Measurements from ENCODE around the gene ARRB1.

Gene ARRB1

GRCh38 chr11:75346296-75346695 lies 5.2 kb downstream of the ARRB1 start:
- no peaks in the 10 kb centered on the region for H3K27me3 ChIP-seq (ENCODE audit: insufficient read depth, low read depth, severe bottlenecking)
- H3K4me3 ChIP-seq (ENCODE audit: low read depth, low read length): no peak overlapping the region
- H3K9me3 ChIP-seq (ENCODE audit: severe bottlenecking): no peaks in the 10 kb centered on the region
- no peak for TF ChIP-seq CTCF (IDR thresholded peaks at IDR 0.05; ENCODE audit: low read depth, low read length)
- H3K36me3 ChIP-seq: peaks cover 3% of the 10 kb centered on the region; the same call in 1 of the 2 replicates
- H3K27ac ChIP-seq: no peak overlapping the region
- no peak for DNase-seq

- Histone ChIP-seq H3K36me3 (peaks cover 3% of the 10 kb centered on the region; the same call in 1 of the 2 replicates), H3K27ac (no peak overlapping the region), H3K27me3 (ENCODE audit: insufficient read depth, low read depth, severe bottlenecking) (no peaks in the 10 kb centered on the region), H3K9me3 (ENCODE audit: severe bottlenecking) (no peaks in the 10 kb centered on the region), H3K4me3 (ENCODE audit: low read depth, low read length) (no peak overlapping the region)
- TF ChIP-seq CTCF (IDR thresholded peaks at IDR 0.05; ENCODE audit: low read depth, low read length): no peak
- no peak for DNase-seq
These were observed 5.9 kb downstream of the ARRB1 start for GRCh38 chr11:75345455-75346160.

- H3K36me3 ChIP-seq: peaks cover 3% of the 10 kb centered on the region; the same call in 1 of the 2 replicates
- no peaks in the 10 kb centered on the region for H3K9me3 ChIP-seq (ENCODE audit: severe bottlenecking)
- no peak for TF ChIP-seq CTCF (IDR thresholded peaks at IDR 0.05; ENCODE audit: low read depth, low read length)
- DNase-seq: no peak
- no peaks in the 10 kb centered on the region for H3K27me3 ChIP-seq (ENCODE audit: insufficient read depth, low read depth, severe bottlenecking)
- no peak overlapping the region for H3K4me3 ChIP-seq (ENCODE audit: low read depth, low read length)
- H3K27ac ChIP-seq: peak overlapping the region; percentile 25; the same call in 1 of the 2 replicates
These were observed 6.6 kb downstream of the ARRB1 start for GRCh38 chr11:75344761-75345454.

GRCh38 chr11:75344186-75344585 lies 7.3 kb downstream of the ARRB1 start:
- no peaks in the 10 kb centered on the region for H3K27me3 ChIP-seq (ENCODE audit: insufficient read depth, low read depth, severe bottlenecking)
- DNase-seq: no peak
- no peak for TF ChIP-seq CTCF (IDR thresholded peaks at IDR 0.05; ENCODE audit: low read depth, low read length)
- no peak overlapping the region for H3K4me3 ChIP-seq (ENCODE audit: low read depth, low read length)
- H3K36me3 ChIP-seq: peaks cover 3% of the 10 kb centered on the region
- H3K9me3 ChIP-seq (ENCODE audit: severe bottlenecking): no peaks in the 10 kb centered on the region
- peak overlapping the region; percentile 34; the same call in 1 of the 2 replicates for H3K27ac ChIP-seq

- H3K9me3 ChIP-seq (ENCODE audit: severe bottlenecking): no peaks in the 10 kb centered on the region
- no peak overlapping the region for H3K4me3 ChIP-seq (ENCODE audit: low read depth, low read length)
- TF ChIP-seq CTCF (IDR thresholded peaks at IDR 0.05; ENCODE audit: low read depth, low read length): no peak
- peaks cover 3% of the 10 kb centered on the region for H3K36me3 ChIP-seq
- peak; percentile 82 for DNase-seq
- peak overlapping the region; percentile 68 for H3K27ac ChIP-seq
- no peaks in the 10 kb centered on the region for H3K27me3 ChIP-seq (ENCODE audit: insufficient read depth, low read depth, severe bottlenecking)
These were observed 8.2 kb downstream of the ARRB1 start for GRCh38 chr11:75342966-75343870.

All from WERI-Rb-1 (cell line).